Measurements from ENCODE around the gene ATPAF2. TPM values are rescaled to one million over a fixed set of nuclear protein-coding genes. Genes with fewer than 3 reads are reported as not detected.

ATPAF2 gene
- total and polyA plus RNA-seq, 7 donors = 16.5 to 39.7 (median 26.7) TPM

- H3K36me3 ChIP-seq (ENCODE audit: insufficient read depth in 1 of 2, low read depth in 1 of 2) = no peaks in the 10 kb centered on the region
- H3K4me3 ChIP-seq = no peak overlapping the region
- ATAC-seq (no peak), DNase-seq (no peak)
- H3K4me1 ChIP-seq = no peaks in the 10 kb centered on the region
- no peaks in the 10 kb centered on the region for H3K9me3 ChIP-seq
- H3K27me3 ChIP-seq (ENCODE audit: insufficient read depth in 3 of 3, low read length in 2 of 3) = no peaks in the 10 kb centered on the region
- no peak overlapping the region for H3K27ac ChIP-seq
- 51 to 55% (median 52%) methylated on average over 7 of the region's 7 CpGs for WGBS, 3 donors
- intact Hi-C loops (cut with DNase I) = no loop called here
- TF ChIP-seq CTCF (IDR thresholded peaks at IDR 0.05) = no peak
These were observed 38.0 kb upstream of the ATPAF2 start for GRCh38 chr17:18076936-18077335.

- Histone ChIP-seq H3K9me3 (no peaks in the 10 kb centered on the region), H3K27me3 (ENCODE audit: insufficient read depth in 3 of 3, low read length in 2 of 3) (no peaks in the 10 kb centered on the region), H3K27ac (no peak overlapping the region), H3K4me1 (peaks cover 7% of the 10 kb centered on the region), H3K36me3 (ENCODE audit: insufficient read depth in 1 of 2, low read depth in 1 of 2) (no peaks in the 10 kb centered on the region), H3K4me3 (no peak overlapping the region)
- 86 to 90% (median 87%) methylated on average over 6 of the region's 6 CpGs for WGBS, 3 donors
- ATAC-seq (no peak), DNase-seq (no peak)
- intact Hi-C loops (cut with DNase I) = no loop called here
- no peak for TF ChIP-seq CTCF (IDR thresholded peaks at IDR 0.05)
These were observed 35.8 kb upstream of the ATPAF2 start for GRCh38 chr17:18074566-18075272.

- H3K4me3 ChIP-seq = no peak overlapping the region
- TF ChIP-seq CTCF (IDR thresholded peaks at IDR 0.05) = no peak
- H3K9me3 ChIP-seq = no peaks in the 10 kb centered on the region
- peaks cover 7% of the 10 kb centered on the region for H3K4me1 ChIP-seq
- H3K27me3 ChIP-seq (ENCODE audit: insufficient read depth in 3 of 3, low read length in 2 of 3) = no peaks in the 10 kb centered on the region
- intact Hi-C loops (cut with DNase I) = no loop called here
- H3K36me3 ChIP-seq (ENCODE audit: insufficient read depth in 1 of 2, low read depth in 1 of 2) = peaks cover 0 to 7% of the 10 kb centered on the region in 2 donors
- ATAC-seq (no peak), DNase-seq (no peak)
- H3K27ac ChIP-seq = peak overlapping the region; percentile 23
These were observed 32.8 kb upstream of the ATPAF2 start for GRCh38 chr17:18071751-18072150.

- Histone ChIP-seq H3K9me3 (no peaks in the 10 kb centered on the region), H3K4me1 (peaks cover 7% of the 10 kb centered on the region), H3K36me3 (ENCODE audit: insufficient read depth in 1 of 2, low read depth in 1 of 2) (peaks cover 0 to 14% of the 10 kb centered on the region in 2 donors), H3K27ac (peak overlapping the region; percentile 23), H3K27me3 (ENCODE audit: insufficient read depth in 3 of 3, low read length in 2 of 3) (no peaks in the 10 kb centered on the region), H3K4me3 (peak overlapping the region; percentile 24)
- intact Hi-C loops (cut with DNase I) = no loop called here
- ATAC-seq = peak; percentile 53 to 74 (median 66)
- DNase-seq = no peak
- WGBS, 3 donors = 6 to 8% (median 6%) methylated on average over 8 of the region's 8 CpGs
- no peak for TF ChIP-seq CTCF (IDR thresholded peaks at IDR 0.05)
These were observed 31.9 kb upstream of the ATPAF2 start for GRCh38 chr17:18070861-18071340.

GRCh38 chr17:18069101-18069500 lies 30.1 kb upstream of the ATPAF2 start:
- intact Hi-C loops (cut with DNase I) = no loop called here
- ATAC-seq (no peak), DNase-seq (no peak)
- TF ChIP-seq CTCF (IDR thresholded peaks at IDR 0.05) = no peak
- WGBS, 3 donors = 89 to 100% (median 97%) methylated on average over 2 of the region's 2 CpGs
- Histone ChIP-seq H3K4me1 (peaks cover 18% of the 10 kb centered on the region), H3K36me3 (ENCODE audit: insufficient read depth in 1 of 2, low read depth in 1 of 2) (peaks cover 3 to 27% of the 10 kb centered on the region in 2 donors), H3K27ac (no peak overlapping the region), H3K9me3 (no peaks in the 10 kb centered on the region), H3K4me3 (no peak overlapping the region), H3K27me3 (ENCODE audit: insufficient read depth in 3 of 3, low read length in 2 of 3) (no peaks in the 10 kb centered on the region)

All from psoas muscle (tissue), 8 donors.